COR-L47 (cell line): ENCODE measurements around the gene EHD1.

ENCODE experiments used
- DNase-seq: peaks from one replicate; lab custom pipeline; 2025; lab: John Stamatoyannopoulos, UW

EHD1 gene

GRCh38 chr11:64878494-64879243 is at the start of gene EHD1:
TSS of gene EHD1 (minus strand) at chr11:64878621. CDS start at chr11:64878464, 157 bp downstream.
- DNase-seq: peak; percentile 100

GRCh38 chr11:64926689-64927088 is 48.3 kb upstream of the EHD1 start:
- DNase-seq: no peak

- DNase-seq: no peak
Measured at GRCh38 chr11:64925536-64926436, 47.4 kb upstream of the EHD1 start.

- no peak for DNase-seq
Measured at GRCh38 chr11:64924910-64925284, 46.5 kb upstream of the EHD1 start.

- DNase-seq: peak; percentile 77
Measured at GRCh38 chr11:64923944-64924909, 45.8 kb upstream of the EHD1 start, which contains the start of gene PPP2R5B. TSS of gene PPP2R5B (plus strand) at chr11:64924689. CDS start at chr11:64925735, 1,046 bp downstream.

GRCh38 chr11:64923151-64923661 is 44.8 kb upstream of the EHD1 start:
- no peak for DNase-seq

- DNase-seq: no peak
Measured at GRCh38 chr11:64921384-64921783, 43.0 kb upstream of the EHD1 start.

- DNase-seq: no peak
Measured at GRCh38 chr11:64920124-64920523, 41.7 kb upstream of the EHD1 start.

GRCh38 chr11:64919627-64920026 is 41.2 kb upstream of the EHD1 start:
- no peak for DNase-seq

GRCh38 chr11:64918017-64918416 is 39.6 kb upstream of the EHD1 start:
- DNase-seq: no peak

GRCh38 chr11:64917663-64917995 is 39.2 kb upstream of the EHD1 start:
- DNase-seq: no peak

GRCh38 chr11:64916775-64917662 is 38.6 kb upstream of the EHD1 start, which contains the start of gene ATG2A:
TSS of gene ATG2A (minus strand) at chr11:64917209. CDS start at chr11:64917135, 74 bp downstream.
- DNase-seq: peak; percentile 99

- DNase-seq: peak; percentile 10
Measured at GRCh38 chr11:64916040-64916774, 37.8 kb upstream of the EHD1 start.

- DNase-seq: no peak
Measured at GRCh38 chr11:64915376-64915887, 37.0 kb upstream of the EHD1 start.

GRCh38 chr11:64914123-64914522 is 35.7 kb upstream of the EHD1 start:
- no peak for DNase-seq

- no peak for DNase-seq
Measured at GRCh38 chr11:64913171-64913727, 34.8 kb upstream of the EHD1 start.

GRCh38 chr11:64911689-64912088 is 33.3 kb upstream of the EHD1 start:
- no peak for DNase-seq

GRCh38 chr11:64911142-64911541 is 32.7 kb upstream of the EHD1 start:
- no peak for DNase-seq

- DNase-seq: no peak
Measured at GRCh38 chr11:64910451-64911093, 32.2 kb upstream of the EHD1 start.
